Measurements from ENCODE around the gene ANTXR1. TPM values are rescaled to one million over a fixed set of nuclear protein-coding genes. Genes with fewer than 3 reads are reported as not detected.
A peak's percentile ranks its signal among the peaks of the same experiment; 100 is the strongest.

Gene ANTXR1
- total and polyA plus RNA-seq, 9 of the 15 experiments (the other 6 are each of a cell fraction or from before 2014, with no cell fraction given), result 0.07 to 1.00 (median 0.54) TPM

- TF ChIP-seq SRSF1 (IDR thresholded peaks at IDR 0.05; ENCODE audit: low read depth, low read length) (no peak), SREBF1 (IDR thresholded peaks at IDR 0.05; ENCODE audit: borderline replicate concordance, low read depth, low read length) (no peak), ARID1B (IDR thresholded peaks at IDR 0.05) (peak; percentile 26; the same call in 1 of the 2 replicates), BHLHE40 (IDR thresholded peaks at IDR 0.05; ENCODE audit: low read length) (0 out of 2 replicates have a peak, but pooled peaks have one; percentile 19), POLR3G (IDR thresholded peaks at IDR 0.05; ENCODE audit: extremely low read depth, insufficient read length, insufficient replicate concordance) (no peak), CTBP1 (IDR thresholded peaks at IDR 0.05; ENCODE audit: borderline replicate concordance) (peak; percentile 63; the same call in 1 of the 2 replicates), NFIC (IDR thresholded peaks at IDR 0.05) (peak; percentile 89), SP2 (IDR thresholded peaks at IDR 0.05; ENCODE audit: extremely low read depth, low read depth, low read length, poor library complexity, severe bottlenecking) (no peak), RBM39 (optimal IDR thresholded peaks at IDR 0.05; ENCODE audit: low read depth, low read length) (no peak), CBFA2T2 (conservative IDR thresholded peaks at IDR 0.05) (0 out of 2 replicates have a peak, but pooled peaks have one; percentile 22), SMARCA4 (IDR thresholded peaks at IDR 0.05) (peak; percentile 16; the same call in 1 of the 2 replicates), RB1 (IDR thresholded peaks at IDR 0.05; ENCODE audit: low read depth) (no peak), ZNF316 (IDR thresholded peaks at IDR 0.05) (no peak), ARID4B (CRISPR knock-in tag; IDR thresholded peaks at IDR 0.05) (no peak), KLF6 (CRISPR knock-in tag; IDR thresholded peaks at IDR 0.05; ENCODE audit: borderline replicate concordance) (no peak), ZNF584 (CRISPR knock-in tag; IDR thresholded peaks at IDR 0.05; ENCODE audit: low read depth) (0 out of 2 replicates have a peak, but pooled peaks have one; percentile 11), MAZ (CRISPR knock-in tag; conservative IDR thresholded peaks at IDR 0.05 in 1 of 2, IDR thresholded peaks at IDR 0.05 in 1 of 2) (0 out of 4 replicates have a peak, but pooled peaks of 1 of the 2 experiments have one; percentile 27), ATF1 (CRISPR knock-in tag; IDR thresholded peaks at IDR 0.05) (no peak), ATF1 (tag; IDR thresholded peaks at IDR 0.05) (no peak), ZNF77 (CRISPR knock-in tag; IDR thresholded peaks at IDR 0.05) (no peak), XRCC3 (IDR thresholded peaks at IDR 0.05) (no peak), DMBX1 (CRISPR knock-in tag; IDR thresholded peaks at IDR 0.05; ENCODE audit: borderline replicate concordance) (no peak), HCFC1 (IDR thresholded peaks at IDR 0.05; ENCODE audit: low read depth, low read length) (no peak), GATAD2A (IDR thresholded peaks at IDR 0.05) (no peak)
- TF ChIP-seq, protein P1, sequence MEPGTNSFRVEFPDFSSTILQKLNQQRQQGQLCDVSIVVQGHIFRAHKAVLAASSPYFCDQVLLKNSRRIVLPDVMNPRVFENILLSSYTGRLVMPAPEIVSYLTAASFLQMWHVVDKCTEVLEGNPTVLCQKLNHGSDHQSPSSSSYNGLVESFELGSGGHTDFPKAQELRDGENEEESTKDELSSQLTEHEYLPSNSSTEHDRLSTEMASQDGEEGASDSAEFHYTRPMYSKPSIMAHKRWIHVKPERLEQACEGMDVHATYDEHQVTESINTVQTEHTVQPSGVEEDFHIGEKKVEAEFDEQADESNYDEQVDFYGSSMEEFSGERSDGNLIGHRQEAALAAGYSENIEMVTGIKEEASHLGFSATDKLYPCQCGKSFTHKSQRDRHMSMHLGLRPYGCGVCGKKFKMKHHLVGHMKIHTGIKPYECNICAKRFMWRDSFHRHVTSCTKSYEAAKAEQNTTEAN (CRISPR knock-in tag; IDR thresholded peaks at IDR 0.05), result no peak
These were observed 164.2 kb downstream of the ANTXR1 start (continued) for GRCh38 chr2:69177063-69177771.
